ENCODE data around the gene NTM. TPM values are rescaled to one million over a fixed set of nuclear protein-coding genes. Genes with fewer than 3 reads are reported as not detected.

NTM gene
- total RNA-seq, 4 donors from 2014 or later = 0.21 to 3.2 (median 0.84) TPM

DNA sequence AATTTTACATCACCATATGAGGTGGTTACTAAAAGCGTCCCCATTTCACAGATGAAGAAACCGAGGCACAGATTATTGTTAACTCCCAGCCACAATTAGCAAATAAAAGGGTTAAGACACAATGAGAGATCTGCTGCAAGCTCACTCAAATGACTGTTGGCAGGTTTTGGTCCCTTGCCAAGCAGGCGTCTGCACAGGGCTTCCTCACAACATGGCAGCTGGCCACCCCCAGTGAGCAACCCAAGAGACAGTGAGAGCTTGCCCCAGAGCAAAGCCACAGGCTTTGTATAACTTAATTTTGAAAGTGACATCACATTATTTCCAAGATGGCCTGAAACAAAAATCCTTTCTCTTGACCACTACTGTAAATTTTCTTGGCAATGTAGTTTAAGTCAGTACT is 217.6 kb downstream of the NTM start:
- intact Hi-C loops (cut with DNase I) = no loop called here
- no peak for TF ChIP-seq POLR2A (IDR thresholded peaks at IDR 0.05)
- TF ChIP-seq, protein P1, sequence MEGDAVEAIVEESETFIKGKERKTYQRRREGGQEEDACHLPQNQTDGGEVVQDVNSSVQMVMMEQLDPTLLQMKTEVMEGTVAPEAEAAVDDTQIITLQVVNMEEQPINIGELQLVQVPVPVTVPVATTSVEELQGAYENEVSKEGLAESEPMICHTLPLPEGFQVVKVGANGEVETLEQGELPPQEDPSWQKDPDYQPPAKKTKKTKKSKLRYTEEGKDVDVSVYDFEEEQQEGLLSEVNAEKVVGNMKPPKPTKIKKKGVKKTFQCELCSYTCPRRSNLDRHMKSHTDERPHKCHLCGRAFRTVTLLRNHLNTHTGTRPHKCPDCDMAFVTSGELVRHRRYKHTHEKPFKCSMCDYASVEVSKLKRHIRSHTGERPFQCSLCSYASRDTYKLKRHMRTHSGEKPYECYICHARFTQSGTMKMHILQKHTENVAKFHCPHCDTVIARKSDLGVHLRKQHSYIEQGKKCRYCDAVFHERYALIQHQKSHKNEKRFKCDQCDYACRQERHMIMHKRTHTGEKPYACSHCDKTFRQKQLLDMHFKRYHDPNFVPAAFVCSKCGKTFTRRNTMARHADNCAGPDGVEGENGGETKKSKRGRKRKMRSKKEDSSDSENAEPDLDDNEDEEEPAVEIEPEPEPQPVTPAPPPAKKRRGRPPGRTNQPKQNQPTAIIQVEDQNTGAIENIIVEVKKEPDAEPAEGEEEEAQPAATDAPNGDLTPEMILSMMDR (IDR thresholded peaks at IDR 0.05) = no peak
- Histone ChIP-seq H3K4me3 (no peak overlapping the region), H3K27me3 (peaks cover 0 to 10% (median 0%) of the 10 kb centered on the region in 4 donors), H3K9me3 (peaks cover 0 to 3% (median 0%) of the 10 kb centered on the region in 3 donors), H3K36me3 (no peaks in the 10 kb centered on the region), H3K4me1 (no peaks in the 10 kb centered on the region), H3K27ac (no peak overlapping the region)
- no peak for DNase-seq
- 42 to 52% methylated on average over 3 of the region's 3 CpGs for WGBS, 2 donors

DNA sequence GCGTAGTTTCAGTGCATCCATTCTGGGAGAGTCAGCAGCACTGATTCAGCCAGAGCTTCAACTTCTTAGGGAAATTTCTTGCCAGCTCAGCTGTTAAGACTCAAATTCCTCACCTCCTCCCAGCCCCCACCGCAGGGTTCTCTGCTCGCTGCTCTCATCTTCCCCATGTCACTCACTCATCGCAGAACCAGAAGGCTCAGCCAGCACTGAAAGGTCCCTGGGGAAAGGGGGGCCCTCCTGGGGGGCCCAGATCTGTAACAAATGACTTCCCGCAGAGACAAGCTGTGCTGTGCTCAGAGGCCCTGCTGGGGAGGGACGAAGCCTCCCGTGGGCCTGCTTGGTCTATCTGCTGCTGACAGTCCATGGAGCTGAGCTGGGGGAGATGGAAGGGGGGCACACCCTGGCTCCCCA is 220.6 kb downstream of the NTM start:
- Histone ChIP-seq H3K27ac (no peak overlapping the region), H3K4me3 (no peak overlapping the region), H3K36me3 (no peaks in the 10 kb centered on the region), H3K4me1 (no peaks in the 10 kb centered on the region), H3K27me3 (peaks cover 0 to 16% (median 0%) of the 10 kb centered on the region in 4 donors), H3K9me3 (peaks cover 0 to 3% (median 0%) of the 10 kb centered on the region in 3 donors)
- TF ChIP-seq, protein P1 (IDR thresholded peaks at IDR 0.05) = no peak
- no peak for TF ChIP-seq POLR2A (IDR thresholded peaks at IDR 0.05)
- 45 to 83% methylated on average over 1 to 4 of the region's 7 CpGs for WGBS, 2 donors
- no peak for DNase-seq
- intact Hi-C loops (cut with DNase I) = no loop called here

DNA sequence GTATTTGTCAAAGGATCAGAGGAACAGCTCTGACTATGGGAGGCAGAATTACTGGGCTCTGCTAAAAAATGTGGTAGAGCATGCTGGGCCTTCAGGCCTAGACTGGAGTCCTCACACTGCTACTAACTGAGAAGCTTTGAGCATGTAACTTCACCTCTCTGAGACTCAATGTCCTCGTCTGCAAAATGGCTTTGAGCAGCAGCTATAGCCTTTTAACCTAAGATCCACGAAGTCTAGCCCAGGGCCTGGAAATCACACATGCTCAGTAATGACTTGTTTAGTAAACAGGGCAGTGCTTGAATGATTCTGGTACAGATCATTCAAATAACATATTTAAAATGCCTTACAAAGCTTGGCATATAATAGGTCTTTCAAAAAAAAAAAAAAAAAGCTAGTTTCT is 221.7 kb downstream of the NTM start:
- no peak overlapping the region for H3K27ac ChIP-seq
- peaks cover 0 to 13% (median 0%) of the 10 kb centered on the region in 4 donors for H3K27me3 ChIP-seq
- 40 to 49% methylated on average over 1 to 2 of the region's 2 CpGs for WGBS, 2 donors
- no peaks in the 10 kb centered on the region for H3K4me1 ChIP-seq
- no peaks in the 10 kb centered on the region for H3K9me3 ChIP-seq
- intact Hi-C loops (cut with DNase I) = no loop called here
- DNase-seq = no peak
- H3K4me3 ChIP-seq = no peak overlapping the region
- TF ChIP-seq, protein P1 (IDR thresholded peaks at IDR 0.05) = no peak
- TF ChIP-seq POLR2A (IDR thresholded peaks at IDR 0.05) = no peak
- H3K36me3 ChIP-seq = no peaks in the 10 kb centered on the region

DNA sequence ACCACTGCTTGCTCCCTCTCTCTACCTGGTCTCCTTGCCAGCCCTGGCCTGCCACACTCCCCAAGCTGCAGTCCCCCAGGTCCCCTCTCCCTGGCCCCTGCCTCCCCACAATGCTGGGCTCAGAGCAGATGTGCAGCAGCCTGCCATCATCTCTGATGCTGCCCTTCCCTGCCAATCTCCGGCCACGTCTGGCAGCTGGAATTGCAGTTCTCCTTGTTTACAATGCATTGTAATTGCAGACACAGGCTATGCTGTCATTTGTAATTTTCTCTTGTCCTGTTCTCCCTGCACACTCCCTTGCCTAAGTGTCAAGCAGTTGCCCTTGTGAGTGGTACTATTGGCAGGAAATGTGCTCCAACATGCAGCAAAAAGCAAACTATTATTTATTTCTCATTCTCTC is 222.3 kb downstream of the NTM start:
- H3K4me1 ChIP-seq = no peaks in the 10 kb centered on the region
- H3K27me3 ChIP-seq = peaks cover 0 to 13% (median 0%) of the 10 kb centered on the region in 4 donors
- H3K27ac ChIP-seq = no peak overlapping the region
- H3K4me3 ChIP-seq = no peak overlapping the region
- TF ChIP-seq, protein P1 (IDR thresholded peaks at IDR 0.05) = no peak
- TF ChIP-seq POLR2A (IDR thresholded peaks at IDR 0.05) = no peak
- intact Hi-C loops (cut with DNase I) = no loop called here
- 47 to 60% methylated on average over 1 to 2 of the region's 2 CpGs for WGBS, 2 donors
- no peaks in the 10 kb centered on the region for H3K36me3 ChIP-seq
- DNase-seq = no peak
- no peaks in the 10 kb centered on the region for H3K9me3 ChIP-seq

DNA sequence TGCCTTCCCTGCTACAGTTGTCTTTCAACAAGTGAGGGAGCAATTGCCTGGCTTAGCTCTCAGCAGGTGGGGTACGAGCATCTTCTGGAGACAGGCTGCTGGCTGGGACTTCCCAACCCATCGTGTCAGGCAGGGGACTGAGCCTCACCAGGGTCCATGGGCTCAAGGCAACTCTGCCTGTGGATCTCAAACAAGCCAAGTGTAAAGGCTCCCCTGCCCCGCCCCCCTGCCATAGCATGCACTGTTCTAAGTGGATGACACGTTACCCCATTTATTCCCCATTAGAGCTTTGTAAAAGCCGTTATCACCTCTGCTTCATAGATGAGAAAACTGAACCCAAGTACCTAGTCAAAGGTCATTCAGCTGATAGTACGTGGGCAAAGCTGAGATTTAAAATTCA is 222.9 kb downstream of the NTM start:
- Histone ChIP-seq H3K27me3 (peaks cover 0 to 10% (median 0%) of the 10 kb centered on the region in 4 donors), H3K36me3 (no peaks in the 10 kb centered on the region), H3K4me1 (no peaks in the 10 kb centered on the region), H3K9me3 (no peaks in the 10 kb centered on the region), H3K4me3 (no peak overlapping the region), H3K27ac (no peak overlapping the region)
- intact Hi-C loops (cut with DNase I) = no loop called here
- no peak for TF ChIP-seq POLR2A (IDR thresholded peaks at IDR 0.05)
- TF ChIP-seq, protein P1 (IDR thresholded peaks at IDR 0.05) = no peak
- WGBS, 2 donors = 52 to 58% methylated on average over 4 to 5 of the region's 6 CpGs
- no peak for DNase-seq

Measured in esophagus squamous epithelium (tissue), 5 donors.